ENCODE measurements around the gene GLTP. TPM values are rescaled to one million over a fixed set of nuclear protein-coding genes. Genes with fewer than 3 reads are reported as not detected.

The GLTP gene
- polyA plus RNA-seq, 2 of the 4 experiments (the other 2 are of a cell fraction): 16.9 to 18.8 TPM

GRCh38 chr12:109925185-109925840 is 45.0 kb upstream of the GLTP start (continued):
- TF ChIP-seq FOXS1 (CRISPR knock-in tag; IDR thresholded peaks at IDR 0.05) (no peak), RCOR1 (IDR thresholded peaks at IDR 0.05; ENCODE audit: low read depth, low read length) (no peak), MAFK (IDR thresholded peaks at IDR 0.05; ENCODE audit: partially characterized antibody) (no peak)

DNA sequence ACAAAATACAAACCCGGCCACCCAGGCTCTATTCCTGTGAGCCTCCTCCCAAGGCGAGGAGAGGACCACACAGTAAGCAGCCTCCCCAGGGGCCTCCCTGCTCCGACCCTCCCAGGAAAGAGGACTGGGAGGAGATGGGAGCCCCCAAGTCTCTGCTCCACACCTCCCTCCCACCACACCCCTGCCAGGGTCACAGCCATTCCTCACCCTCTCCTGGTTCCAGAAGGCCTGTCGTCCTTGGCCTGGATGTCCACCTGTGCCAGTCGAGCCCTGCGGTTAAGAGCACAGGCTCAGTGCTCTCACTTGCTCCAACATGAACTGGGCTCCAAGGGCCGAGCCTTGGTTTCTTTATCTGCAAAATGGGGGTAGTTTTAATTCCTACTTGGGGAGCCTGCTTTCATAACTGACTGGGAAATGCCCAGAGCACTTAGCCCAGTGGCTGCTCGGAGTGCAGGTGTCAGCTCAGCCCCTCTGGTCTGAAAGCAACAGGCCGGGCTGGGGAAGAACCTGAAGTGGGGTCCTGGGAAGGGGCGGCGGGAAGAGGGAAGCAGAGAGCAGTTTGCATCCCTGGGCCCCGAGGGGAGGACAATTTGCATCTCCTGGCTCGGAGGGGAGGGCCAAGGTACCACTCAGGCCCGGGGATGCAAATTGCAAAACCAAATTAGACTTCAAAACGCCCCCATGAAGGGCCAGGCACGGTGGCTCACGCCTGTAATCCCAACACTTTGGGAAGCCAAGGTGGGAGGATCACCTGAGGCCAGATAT is 43.3 kb upstream of the GLTP start:
- CTCF ChIA-PET: no interaction called here

GRCh38 chr12:109923038-109923437 is 42.7 kb upstream of the GLTP start:
- CTCF ChIA-PET: interaction anchor here (2.2 kb wide), 1 partner anchor 18 kb away, joined by 6 read pairs; no protein-coding TSS in a partner anchor
- H3K4me3 ChIP-seq: no peak overlapping the region
- no peak for ATAC-seq
- TF ChIP-seq ZC3H11A (IDR thresholded peaks at IDR 0.05): no peak
- TF ChIP-seq HOXA7 (CRISPR knock-in tag; IDR thresholded peaks at IDR 0.05): no peak
- TF ChIP-seq MYC (IDR thresholded peaks at IDR 0.05; ENCODE audit: borderline replicate concordance, low read length): no peak
- TF ChIP-seq SREBF2 (IDR thresholded peaks at IDR 0.05): no peak
- TF ChIP-seq NR3C1 (IDR thresholded peaks at IDR 0.05): no peak
- TF ChIP-seq CHD2 (IDR thresholded peaks at IDR 0.05; ENCODE audit: low read length, partially characterized antibody): no peak
- TF ChIP-seq MAZ (IDR thresholded peaks at IDR 0.05; ENCODE audit: borderline replicate concordance, low read depth, low read length): no peak
- TF ChIP-seq, protein P1, sequence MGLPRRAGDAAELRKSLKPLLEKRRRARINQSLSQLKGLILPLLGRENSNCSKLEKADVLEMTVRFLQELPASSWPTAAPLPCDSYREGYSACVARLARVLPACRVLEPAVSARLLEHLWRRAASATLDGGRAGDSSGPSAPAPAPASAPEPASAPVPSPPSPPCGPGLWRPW (IDR thresholded peaks at IDR 0.05): no peak
- TF ChIP-seq E2F6 (IDR thresholded peaks at IDR 0.05; ENCODE audit: borderline replicate concordance, low read depth): no peak
- TF ChIP-seq EHF (CRISPR knock-in tag; IDR thresholded peaks at IDR 0.05): no peak
- no peak for TF ChIP-seq EP300 (IDR thresholded peaks at IDR 0.05)
- no peak for TF ChIP-seq ESRRA (IDR thresholded peaks at IDR 0.05; ENCODE audit: borderline replicate concordance, low read length)
- no peak for TF ChIP-seq EHMT2 (IDR thresholded peaks at IDR 0.05; ENCODE audit: low read depth)
- TF ChIP-seq CBX8 (IDR thresholded peaks at IDR 0.05): no peak
- TF ChIP-seq FOSB (CRISPR knock-in tag; IDR thresholded peaks at IDR 0.05): no peak
- H3K4me2 ChIP-seq: no peak overlapping the region
- no peaks in the 10 kb centered on the region for H3K9me3 ChIP-seq
- no peak overlapping the region for H3K27ac ChIP-seq
- POLR2A ChIA-PET: no interaction called here
- DNase-seq (ENCODE audit: low read depth in 1 of 2, low spot score in 1 of 2): no peak
- no peaks in the 10 kb centered on the region for H3K4me1 ChIP-seq
- WGBS (ENCODE audit: missing lambda C conversion rate): 89% methylated on average over 5 of the region's 5 CpGs
- FAIRE-seq: no peak

More for the DNA sequence above, 43.3 kb upstream of the GLTP start:
- H3K4me3 ChIP-seq: no peak overlapping the region
- no peak overlapping the region for H3K27ac ChIP-seq
- H3K9me3 ChIP-seq: no peaks in the 10 kb centered on the region
- ATAC-seq (no peak), DNase-seq (ENCODE audit: low read depth in 1 of 2, low spot score in 1 of 2) (no peak), FAIRE-seq (no peak)
- no peak for TF ChIP-seq ZSCAN20 (CRISPR knock-in tag; IDR thresholded peaks at IDR 0.05)
- TF ChIP-seq CBX8 (IDR thresholded peaks at IDR 0.05): no peak
- no peak for TF ChIP-seq RARB (CRISPR knock-in tag; IDR thresholded peaks at IDR 0.05)
- no peak for TF ChIP-seq HOXB5 (CRISPR knock-in tag; IDR thresholded peaks at IDR 0.05)
- TF ChIP-seq USF2 (IDR thresholded peaks at IDR 0.05): no peak
- TF ChIP-seq CHD4 (IDR thresholded peaks at IDR 0.05; ENCODE audit: borderline replicate concordance): no peak
- no peak for TF ChIP-seq SREBF2 (IDR thresholded peaks at IDR 0.05)
- TF ChIP-seq RFX5 (IDR thresholded peaks at IDR 0.05): no peak
- TF ChIP-seq, protein P2, sequence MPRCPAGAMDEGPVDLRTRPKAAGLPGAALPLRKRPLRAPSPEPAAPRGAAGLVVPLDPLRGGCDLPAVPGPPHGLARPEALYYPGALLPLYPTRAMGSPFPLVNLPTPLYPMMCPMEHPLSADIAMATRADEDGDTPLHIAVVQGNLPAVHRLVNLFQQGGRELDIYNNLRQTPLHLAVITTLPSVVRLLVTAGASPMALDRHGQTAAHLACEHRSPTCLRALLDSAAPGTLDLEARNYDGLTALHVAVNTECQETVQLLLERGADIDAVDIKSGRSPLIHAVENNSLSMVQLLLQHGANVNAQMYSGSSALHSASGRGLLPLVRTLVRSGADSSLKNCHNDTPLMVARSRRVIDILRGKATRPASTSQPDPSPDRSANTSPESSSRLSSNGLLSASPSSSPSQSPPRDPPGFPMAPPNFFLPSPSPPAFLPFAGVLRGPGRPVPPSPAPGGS (IDR thresholded peaks at IDR 0.05): no peak
- no peak for TF ChIP-seq PHF8 (IDR thresholded peaks at IDR 0.05; ENCODE audit: borderline replicate concordance, low read depth)
- TF ChIP-seq ZFP36 (IDR thresholded peaks at IDR 0.05; ENCODE audit: borderline replicate concordance, partially characterized antibody): no peak
- TF ChIP-seq NPAS2 (CRISPR knock-in tag; IDR thresholded peaks at IDR 0.05; ENCODE audit: borderline replicate concordance): no peak
- no peak for TF ChIP-seq GATA3 (IDR thresholded peaks at IDR 0.05; ENCODE audit: borderline replicate concordance)
- no peak for TF ChIP-seq PBX3 (IDR thresholded peaks at IDR 0.05)
- 88% methylated on average over 17 of the region's 17 CpGs for WGBS (ENCODE audit: missing lambda C conversion rate)
- no peaks in the 10 kb centered on the region for H3K4me1 ChIP-seq
- POLR2A ChIA-PET: no interaction called here
- H3K4me2 ChIP-seq: no peak overlapping the region
